Islet precursor cell (in vitro differentiated cells): Measurements from ENCODE around the gene HLCS.

ENCODE experiments used
- DNase-seq: peaks from one replicate; pipeline ENCODE4 v3.0.0-alpha.2; 2018

The HLCS gene

DNA sequence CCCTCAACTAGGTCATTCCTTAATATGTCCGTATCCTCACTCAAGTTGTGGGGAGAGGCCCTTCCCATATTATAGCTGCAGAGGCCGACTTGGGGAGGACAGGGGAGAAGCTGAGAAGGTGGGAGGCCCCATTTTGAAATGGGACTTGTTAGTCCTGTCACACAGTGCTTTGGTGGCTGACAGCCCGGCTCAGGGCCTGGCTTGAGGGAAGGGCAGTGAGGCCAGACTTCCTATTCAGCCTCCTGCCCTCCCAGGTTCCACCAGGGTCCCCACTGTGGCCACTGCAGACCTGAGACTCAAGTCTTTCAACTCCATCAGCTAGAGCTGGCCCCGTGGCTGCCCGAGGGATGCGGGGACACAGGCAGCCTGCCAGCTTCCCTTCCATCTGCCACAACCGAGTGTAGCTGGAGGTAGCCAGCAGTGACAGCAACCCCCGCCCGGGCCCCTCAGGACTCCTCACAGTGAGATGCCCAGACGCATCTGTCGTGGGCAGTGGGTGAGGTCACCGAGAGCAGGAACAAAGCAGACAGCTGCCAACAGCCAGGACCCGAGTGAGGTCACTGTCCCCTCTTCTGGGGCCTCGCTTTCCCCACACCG, 230.6 kb downstream of the HLCS start:
- peak; percentile 71 for DNase-seq

GRCh38 chr21:36735201-36735515, 231.3 kb downstream of the HLCS start:
- DNase-seq, result no peak

DNA sequence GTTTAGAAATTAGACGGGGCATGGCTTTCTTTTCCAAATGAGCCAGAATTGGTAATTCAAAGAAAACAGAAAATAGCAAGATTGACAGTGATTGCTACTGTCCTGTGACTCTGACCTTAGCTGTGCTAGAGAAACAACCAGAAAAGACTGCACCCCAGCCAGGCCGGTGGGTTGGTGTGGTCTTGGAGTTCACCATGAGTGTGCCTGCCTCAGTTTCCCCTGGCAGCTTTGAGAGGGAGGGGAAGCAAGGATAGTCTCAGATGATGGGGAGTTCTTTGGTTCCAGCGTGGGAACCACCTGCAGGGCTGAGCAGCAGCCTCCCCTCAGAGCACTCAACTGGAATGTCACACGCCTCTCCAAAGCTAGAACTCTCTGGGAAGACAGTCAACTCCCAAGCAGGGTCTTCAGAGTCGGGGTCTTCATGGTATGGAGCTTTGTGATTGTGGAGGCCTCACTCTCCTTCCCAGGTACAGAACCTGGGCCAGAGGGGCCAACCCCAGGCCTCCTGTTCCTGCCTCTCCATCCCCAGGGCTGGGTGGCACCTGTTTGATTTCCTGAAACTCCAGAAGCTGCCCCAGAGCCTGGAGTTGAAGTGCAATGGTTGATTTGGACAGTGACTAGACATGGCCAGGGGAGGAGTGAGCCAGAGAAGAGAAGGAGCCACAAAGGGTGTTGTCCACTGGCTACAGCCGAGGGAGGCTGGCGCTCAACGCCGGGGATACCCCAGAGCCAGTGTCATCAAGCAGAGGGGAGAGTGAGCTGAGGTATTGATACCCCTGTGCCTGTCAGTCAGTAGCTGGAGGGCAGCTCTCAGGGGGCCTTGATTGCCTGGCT, 231.9 kb downstream of the HLCS start:
- DNase-seq, result no peak

DNA sequence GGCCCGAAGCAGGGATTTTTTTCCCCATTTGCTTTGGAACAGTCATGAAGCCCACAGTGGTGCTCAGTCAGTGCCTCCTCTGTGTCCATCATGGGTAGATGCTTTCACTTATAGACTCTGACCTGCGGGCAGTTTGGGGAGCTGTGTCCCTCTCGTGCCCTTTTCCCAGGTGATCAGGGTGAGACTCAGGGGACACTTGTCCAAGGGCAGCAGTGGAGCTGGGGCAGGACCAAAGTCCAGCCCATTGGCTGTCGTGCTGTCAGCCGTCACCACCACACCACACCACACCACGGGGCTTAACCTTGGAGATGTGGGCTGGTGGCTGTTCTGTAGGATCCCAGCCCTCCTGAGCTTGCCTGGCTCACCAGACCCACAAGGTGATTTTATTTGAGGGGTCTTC, 232.6 kb downstream of the HLCS start:
- no peak for DNase-seq

- no peak for DNase-seq
Measured at GRCh38 chr21:36732761-36733160, 233.7 kb downstream of the HLCS start.

DNA sequence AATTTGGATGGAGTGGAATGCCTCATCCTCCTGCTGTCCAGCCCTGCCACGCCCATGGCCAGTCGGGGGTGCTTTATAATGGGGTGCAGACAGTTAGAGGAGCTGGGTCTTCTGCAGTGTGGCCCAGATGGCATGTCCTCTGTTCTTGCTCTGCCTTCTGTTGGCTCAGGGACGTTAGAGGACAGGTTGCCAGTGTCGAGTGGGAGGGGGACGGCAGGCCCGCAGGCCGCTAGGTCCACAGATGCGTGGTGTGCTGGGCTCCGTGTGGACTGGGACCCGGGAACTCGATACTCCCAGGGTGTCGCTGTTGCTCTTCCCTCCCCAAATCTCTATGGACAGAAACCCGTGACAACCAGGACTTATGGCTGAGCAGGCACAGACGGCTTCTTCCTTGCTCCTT, 234.3 kb downstream of the HLCS start:
- no peak for DNase-seq

- no peak for DNase-seq
Measured at GRCh38 chr21:36730291-36731281, 235.9 kb downstream of the HLCS start.

DNA sequence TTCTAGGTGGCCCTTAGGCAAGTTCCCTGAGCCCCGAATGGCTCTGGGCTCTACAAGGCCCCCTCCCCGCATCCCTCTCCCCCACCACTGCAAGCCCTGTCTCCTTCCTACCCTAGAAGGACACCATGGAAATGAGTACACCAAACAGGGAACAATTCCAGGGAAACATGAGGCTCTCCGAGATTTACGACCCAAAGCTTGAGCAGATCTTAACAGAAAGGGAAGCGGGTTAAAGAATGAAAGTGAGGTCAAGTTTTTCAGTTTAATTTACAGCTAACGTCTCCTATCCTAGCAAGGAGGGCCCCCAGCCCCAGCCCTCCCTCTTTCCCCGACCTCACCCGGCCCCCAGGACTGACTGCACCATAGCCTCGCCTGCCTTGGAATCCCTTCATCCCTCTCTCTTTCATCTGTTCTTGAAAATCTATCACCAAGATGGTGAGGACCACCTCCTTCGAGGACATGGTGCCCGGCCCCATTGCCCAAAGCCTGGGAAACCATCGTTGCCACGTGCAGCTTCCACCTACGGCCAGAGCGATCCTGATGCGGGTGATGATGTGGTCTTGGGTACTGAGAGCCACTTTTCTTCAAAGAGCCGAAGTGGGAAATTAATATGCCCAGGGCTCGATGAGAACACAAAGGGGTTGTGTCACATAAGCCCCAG, 237.0 kb downstream of the HLCS start:
- no peak for DNase-seq

- DNase-seq, result no peak
Measured at GRCh38 chr21:36728371-36729111, 237.9 kb downstream of the HLCS start.

- DNase-seq, result no peak
Measured at GRCh38 chr21:36727866-36728265, 238.6 kb downstream of the HLCS start.

GRCh38 chr21:36725793-36726386, 240.6 kb downstream of the HLCS start:
- no peak for DNase-seq

DNA sequence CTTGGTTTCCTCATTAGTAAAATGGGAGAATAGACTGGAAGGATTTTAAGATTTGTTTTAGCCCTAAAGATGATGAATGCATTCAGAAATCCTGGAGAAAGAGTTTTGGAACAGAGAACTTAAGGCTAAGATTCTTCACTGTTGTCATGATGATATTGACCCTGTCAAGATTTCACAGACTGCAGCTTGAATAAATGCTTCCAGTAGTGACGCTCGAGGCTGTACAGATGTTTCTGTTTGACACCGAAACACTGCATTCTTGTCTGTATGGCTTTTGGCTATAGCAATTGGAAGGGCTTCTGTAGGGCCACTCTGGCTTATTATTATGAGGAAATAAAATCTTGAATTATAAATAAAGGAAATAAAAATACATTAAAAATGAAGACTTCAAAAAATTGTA, 241.8 kb downstream of the HLCS start:
- no peak for DNase-seq

GRCh38 chr21:36723371-36723881, 243.0 kb downstream of the HLCS start:
- DNase-seq, result no peak

DNA sequence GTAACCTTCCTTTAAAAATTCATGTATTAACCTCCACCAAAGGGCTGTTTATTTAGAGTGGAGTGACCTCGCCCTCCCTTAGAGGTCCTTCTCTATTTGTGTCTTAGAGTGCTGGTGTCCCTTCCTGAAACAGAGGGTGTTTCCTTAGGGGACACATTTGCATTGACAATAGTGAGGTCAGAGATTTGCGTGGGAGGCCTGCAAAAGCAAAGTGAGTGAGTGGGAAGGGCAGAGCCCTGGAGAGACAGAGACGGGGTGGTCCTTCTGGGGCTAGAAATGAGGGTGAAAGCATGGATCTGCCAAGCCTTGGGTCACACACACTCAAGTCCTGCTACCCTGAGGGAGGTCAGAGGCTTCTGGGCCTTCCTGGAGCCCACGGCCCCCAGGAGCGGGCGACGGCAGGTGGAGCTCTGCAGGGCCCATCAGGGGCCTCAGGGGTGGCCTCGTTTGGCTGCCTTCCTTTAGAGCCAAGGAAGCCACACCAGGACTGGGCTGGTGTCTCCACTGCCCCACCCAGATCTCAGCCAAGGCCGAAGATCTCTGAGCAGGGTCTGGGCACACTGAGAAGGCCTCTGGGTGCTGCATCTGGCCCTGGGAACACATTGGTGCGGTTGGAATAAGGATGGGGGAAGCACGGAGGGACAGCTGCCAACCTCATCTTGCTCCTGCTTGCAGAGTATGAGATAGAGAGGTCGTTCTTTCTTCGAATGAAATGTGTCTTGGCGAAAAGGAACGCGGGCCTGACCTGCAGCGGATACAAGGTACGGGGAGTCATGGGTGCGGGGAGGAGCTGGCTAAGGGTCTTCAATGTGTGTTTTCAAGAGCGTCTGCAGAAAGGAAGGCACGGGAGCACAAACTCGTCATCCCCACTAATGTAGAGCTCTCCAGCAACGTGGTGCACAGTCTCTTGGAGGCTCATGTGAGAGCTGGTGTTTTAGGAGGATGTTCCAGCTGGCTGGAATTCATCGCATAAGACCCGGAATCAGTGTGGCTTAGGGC, 243.8 kb downstream of the HLCS start:
- DNase-seq, result no peak

GRCh38 chr21:36721817-36722216, 244.7 kb downstream of the HLCS start:
- no peak for DNase-seq

DNA sequence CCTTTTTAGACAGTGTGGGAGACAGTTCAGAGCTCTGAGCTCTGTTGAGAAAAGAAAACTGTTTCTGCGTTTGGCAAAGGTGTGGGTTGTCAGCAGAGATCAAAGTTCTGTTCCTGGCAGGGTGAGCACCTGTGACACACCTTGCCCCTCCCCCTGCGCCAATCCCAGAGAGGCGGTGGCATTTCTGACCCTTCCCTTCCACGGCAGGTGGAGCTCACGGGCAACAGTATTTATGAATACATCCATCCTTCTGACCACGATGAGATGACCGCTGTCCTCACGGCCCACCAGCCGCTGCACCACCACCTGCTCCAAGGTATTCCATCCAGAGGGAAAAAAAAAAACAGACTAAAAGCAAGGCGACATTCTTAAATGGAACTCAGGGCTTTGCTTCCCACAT, 246.9 kb downstream of the HLCS start:
- no peak for DNase-seq

GRCh38 chr21:36718951-36719501, 247.4 kb downstream of the HLCS start:
- peak; percentile 72 for DNase-seq

GRCh38 chr21:36717976-36718375, 248.5 kb downstream of the HLCS start:
- DNase-seq, result no peak

DNA sequence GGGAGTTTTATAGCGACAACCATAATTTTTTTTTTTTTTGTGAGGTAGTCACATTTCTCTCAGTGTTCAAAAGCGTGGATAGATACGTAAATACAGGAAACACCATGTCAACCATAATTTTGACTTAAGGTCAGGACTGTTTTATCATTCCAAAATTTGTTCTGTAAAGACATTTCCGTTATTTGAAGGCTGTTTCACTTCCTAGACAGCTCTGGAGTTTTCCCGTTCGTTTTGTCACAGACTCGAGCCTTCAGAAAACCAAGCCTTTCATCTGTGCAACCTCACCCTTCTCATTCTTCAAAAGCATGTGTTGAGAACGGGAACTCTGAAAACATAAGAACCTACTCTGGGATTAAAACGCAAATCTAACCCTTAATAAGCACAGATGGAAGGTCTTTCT, 249.6 kb downstream of the HLCS start:
- DNase-seq, result no peak

DNA sequence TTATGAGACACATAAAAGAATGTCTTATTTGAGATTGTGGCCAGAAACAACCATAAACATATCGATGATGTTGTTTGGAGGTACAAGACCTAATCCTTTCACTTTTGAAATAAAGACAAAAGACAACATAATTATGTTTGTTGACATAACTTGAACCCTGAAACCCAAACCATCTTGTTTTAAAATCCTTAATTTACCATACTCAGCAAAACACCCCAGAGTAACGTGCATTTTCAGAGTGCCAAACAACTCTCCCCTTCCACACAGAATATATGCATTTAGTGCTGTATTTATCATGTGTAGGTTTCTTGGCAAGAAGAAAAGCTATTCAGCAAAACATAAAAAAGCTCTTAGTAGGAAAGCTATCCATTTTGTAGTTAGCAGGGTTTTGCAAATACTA, 250.1 kb downstream of the HLCS start:
- no peak for DNase-seq
